K562 (cell line): ENCODE results near the gene ZNF90. TPM values are rescaled to one million over a fixed set of nuclear protein-coding genes. Genes with fewer than 3 reads are reported as not detected.
"Not testable (repeated sequence)": the region's sequence is repeated elsewhere in the genome, so short reads cannot be mapped to it uniquely, and the experiment has no call there.

Source experiments
- ATAC-seq: fragments of 200-7000 bp; cut with Tn5 transposase; 3 replicates; pipeline ENCODE4 v1.9.1; 2020; ENCODE audit warnings: moderate library complexity
- BruUV-seq: library from RNA; stranded (reverse); fragments of 400-500 nt; replicated peaks from 2 replicates; lab custom pipeline; 2021; lab: Mats Ljungman, UMichigan
- CTCF ChIA-PET: fragments of 300-600 bp; formaldehyde crosslinking; extraction: SDS; loops from one replicate; lab custom pipeline; 2021; ENCODE audit warnings: low intra/inter-chr PET ratio; lab: Yijun Ruan, JAX
- POLR2A ChIA-PET: fragments of 300-600, 350-650 bp; sonication (Branson Sonifier 250); formaldehyde crosslinking; extraction: SDS; loops from one replicate; lab custom pipeline; 2021; ENCODE audit warnings: antibody characterized with exemption, inconsistent platforms; lab: Yijun Ruan, JAX
- DNase-seq, 4 experiments: peaks; one replicate each; pipeline versions ENCODE4 v3.0.0 to v3.0.0-alpha.2; 2011 to 2018; ENCODE audit warnings: low spot score in 3 of 4, mixed read lengths in 3 of 4; ENCODE audit errors: extremely low read depth in 1 of 4
- FAIRE-seq: peaks from 2 replicates; lab custom pipeline; 2011; peaks lifted over from hg19 to GRCh38; lab: Jason Lieb, UNC
- H2AFZ ChIP-seq: 2 replicates; pipeline ENCODE4 v1.6.0; 2011; ENCODE audit warnings: low read depth, low read length, control low read depth, inconsistent platforms
- H3K27ac ChIP-seq: fragments of 200-600 bp; 3 replicates; pipeline ENCODE4 v1.8.0; 2011; ENCODE audit warnings: low read depth, mild to moderate bottlenecking, control low read depth, inconsistent platforms, low read length, moderate library complexity, mixed read lengths; ENCODE audit errors: extremely low read depth
- H3K27me3 ChIP-seq, 2 experiments: fragments of 300-600 bp in 1 of 2; 2 replicates in 1 of 2; 3 replicates in 1 of 2; pipeline versions ENCODE4 v1.6.0 to v1.8.0; 2011; ENCODE audit warnings: inconsistent platforms in 2 of 2, low read length in 2 of 2, mild to moderate bottlenecking in 1 of 2, mixed read lengths in 1 of 2, moderate library complexity in 1 of 2; ENCODE audit not compliant: control insufficient read depth in 2 of 2, insufficient read depth in 2 of 2
- H3K36me3 ChIP-seq: fragments of 300-600 bp; 3 replicates; pipeline ENCODE4 v1.8.0; 2011; ENCODE audit warnings: mild to moderate bottlenecking, low read length, inconsistent platforms; ENCODE audit not compliant: control insufficient read depth, insufficient read depth
- H3K4me1 ChIP-seq, 2 experiments: fragments of 200-600 bp in 1 of 2; replicated peaks in 1 of 2; 2 replicates in 1 of 2; 3 replicates in 1 of 2; pipeline versions ENCODE4 v1.5.1 to v1.8.0; 2011; ENCODE audit warnings: inconsistent platforms in 2 of 2, low read length in 2 of 2, mild to moderate bottlenecking in 1 of 2, mixed read lengths in 1 of 2, moderate library complexity in 1 of 2; ENCODE audit not compliant: control insufficient read depth in 2 of 2, insufficient read depth in 2 of 2
- H3K4me2 ChIP-seq: 2 replicates; pipeline ENCODE4 v1.6.1; 2011; ENCODE audit warnings: low read length, control low read depth, inconsistent platforms, mixed read lengths; ENCODE audit not compliant: insufficient read depth
- H3K4me3 ChIP-seq: fragments of 200-600 bp; sonication (generic), shearing (Covaris generic); 2 replicates; pipeline ENCODE4 v1.5.1; 2016; ENCODE audit warnings: control low read depth, inconsistent platforms
- H3K79me2 ChIP-seq: fragments of 200-600 bp; 3 replicates; pipeline ENCODE4 v1.8.0; 2011; ENCODE audit warnings: low read length, inconsistent platforms; ENCODE audit not compliant: control insufficient read depth, insufficient read depth
- H3K9ac ChIP-seq, 2 experiments: 2 replicates each; pipeline versions ENCODE4 v1.6.0 to v1.6.1; 2011; ENCODE audit warnings: low read depth in 2 of 2, low read length in 2 of 2, control low read depth in 1 of 2, inconsistent platforms in 1 of 2, mild to moderate bottlenecking in 1 of 2, mixed read lengths in 1 of 2; ENCODE audit not compliant: insufficient read depth in 1 of 2
- H3K9me1 ChIP-seq: one replicate; pipeline ENCODE4 v1.6.0; 2011; ENCODE audit warnings: inconsistent platforms, mild to moderate bottlenecking, low read length, moderate library complexity; ENCODE audit not compliant: control insufficient read depth, insufficient read depth
- H3K9me3 ChIP-seq: replicated peaks from 2 replicates; pipeline ENCODE4 v1.5.1; 2011; ENCODE audit warnings: low read depth, low read length, inconsistent platforms; ENCODE audit not compliant: control insufficient read depth, insufficient read depth
- H4K20me1 ChIP-seq: replicated peaks from 2 replicates; pipeline ENCODE4 v1.6.1; 2011; ENCODE audit warnings: low read length, inconsistent platforms, mixed read lengths; ENCODE audit not compliant: control insufficient read depth, insufficient read depth
- BRD9 ChIP-seq: fragments of 450-650 bp; IDR thresholded peaks from 2 replicates; pipeline ENCODE4 v1.6.1; 2018; ENCODE audit warnings: low read depth; ENCODE audit not compliant: partially characterized antibody
- WGBS: fragments of 100-300 bp; shearing (Covaris generic); methylation state at CpG from one replicate; pipeline ENCODE4 v1.1.6; 2016; ENCODE audit warnings: low coverage, mixed read lengths; ENCODE audit not compliant: insufficient coverage; ENCODE audit errors: missing lambda C conversion rate; 5-methylcytosine and 5-hydroxymethylcytosine counted together
- in situ Hi-C: fragments of 300-500 bp; cut with MboI; formaldehyde crosslinking; loops from 4 replicates; pipeline ENCODE4 v1.15.0; 2018; ENCODE audit warnings: inconsistent platforms, mixed read lengths
- intact Hi-C: fragments of 100-400 bp; cut with micrococcal nuclease; formaldehyde crosslinking; loops from 2 replicates; pipeline ENCODE4 v1.14.2; 2022
- polyA plus RNA-seq, 8 experiments: library from polyadenylated mRNA; depleted of rRNA in 4 of 8; stranded (reverse) in 5 of 8; unstranded in 3 of 8; fragments of >200 nt; fragmentation: Nextera tagmentation in 2 of 8; fragmentation: Illumina TruSeq in 1 of 8; extraction: Ambion mirVana in 2 of 8; extraction: Trizol in 1 of 8; gene quantifications; 2 replicates each; pipeline versions ENCODE4 v1.2.1 to v1.2.3, GENCODE V29; 2011 to 2014; ENCODE audit warnings: inconsistent platforms in 1 of 8, missing spikeins in 1 of 8
- total RNA-seq, 7 experiments: library from RNA; depleted of rRNA in 6 of 7; stranded (reverse); fragments of >200 nt in 6 of 7; fragmentation: Illumina TruSeq in 2 of 7; extraction: Trizol in 2 of 7; gene quantifications; 2 replicates each; pipeline versions ENCODE4 v1.2.1 to v1.2.3, GENCODE V29; 2011 to 2021; ENCODE audit warnings: low replicate concordance in 1 of 7

The ZNF90 gene
- total and polyA plus RNA-seq, 9 of the 15 experiments (the other 6 are each of a cell fraction or from before 2014, with no cell fraction given) = 0.20 to 0.89 (median 0.67) TPM; not detected in 1

DNA sequence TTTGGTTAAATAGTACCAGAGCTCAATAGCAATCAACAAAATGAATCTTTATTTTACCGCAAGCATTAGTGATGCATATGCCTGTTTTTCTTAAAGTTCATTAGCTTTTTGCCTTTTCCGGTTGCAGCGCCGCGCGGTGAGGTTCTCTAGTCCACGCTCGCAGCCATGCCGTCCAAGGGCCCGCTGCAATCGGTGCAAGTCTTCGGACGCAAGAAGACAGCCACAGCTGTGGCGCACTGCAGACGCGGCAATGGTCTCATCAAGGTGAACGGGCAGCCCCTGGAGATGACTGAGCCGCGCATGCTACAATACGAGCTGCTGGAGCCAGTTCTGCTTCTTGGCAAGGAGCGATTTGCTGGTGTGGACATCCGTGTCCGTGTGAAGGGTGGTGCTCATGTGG, 47.1 kb downstream of the ZNF90 start (continued):
- TF ChIP-seq BRD9 = no peak

DNA sequence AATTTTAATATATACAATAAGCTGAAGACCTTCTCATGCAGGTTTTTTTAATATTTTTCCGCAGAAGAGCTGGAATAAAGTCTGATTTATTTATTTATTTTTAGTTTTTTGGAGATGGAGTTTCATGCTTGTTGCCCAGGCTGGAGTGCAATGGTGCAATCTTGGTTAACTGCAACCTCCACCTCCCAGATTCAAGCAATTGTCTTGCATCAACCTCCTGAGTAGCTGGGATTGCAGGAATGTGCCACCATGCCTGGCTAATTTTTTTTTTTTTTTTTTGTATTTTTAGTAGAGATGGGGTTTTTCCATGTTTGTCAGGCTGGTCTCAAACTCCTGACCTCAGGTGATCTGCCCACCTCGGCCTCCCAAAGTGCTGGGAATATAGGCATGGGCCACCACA, 55.1 kb downstream of the ZNF90 start:
- BruUV-seq, POLR2A ChIA-PET, ATAC-seq, intact Hi-C loops, DNase-seq, H3K36me3 ChIP-seq, CTCF ChIA-PET, H3K9me3 ChIP-seq, H3K9me1 ChIP-seq, H3K27me3 ChIP-seq, H3K27ac ChIP-seq, H4K20me1 ChIP-seq, H3K79me2 ChIP-seq, in situ Hi-C loops, H3K4me3 ChIP-seq, H3K9ac ChIP-seq, H3K4me1 ChIP-seq, FAIRE-seq, H2AFZ ChIP-seq, H3K4me2 ChIP-seq: not testable (repeated sequence)
- WGBS = 0% methylated on average over 2 of the region's 2 CpGs

- CTCF ChIA-PET, BruUV-seq, H3K36me3 ChIP-seq, H2AFZ ChIP-seq, H3K9me3 ChIP-seq, H3K27me3 ChIP-seq, intact Hi-C loops, in situ Hi-C loops, FAIRE-seq, H3K27ac ChIP-seq, H3K4me1 ChIP-seq, H3K4me2 ChIP-seq, H4K20me1 ChIP-seq, H3K79me2 ChIP-seq, H3K9me1 ChIP-seq, H3K9ac ChIP-seq, POLR2A ChIA-PET, DNase-seq, H3K4me3 ChIP-seq, ATAC-seq: not testable (repeated sequence)
- WGBS = 0% methylated on average over 10 of the region's 29 CpGs
Observed at GRCh38 chr19:20137714-20138113, 59.9 kb downstream of the ZNF90 start.
